Cardiac fibroblast (primary cell): ENCODE data around the gene CTSC.

Experiments
- DNase-seq, 2 donors: peaks; one replicate each; pipeline versions ENCODE4 v3.0.0 to v3.0.0-alpha.2; 2010; ENCODE audit warnings: low read depth in 2 of 2
- H3K4me3 ChIP-seq, 2 donors: replicated peaks in 1 of 2; 1 replicate in 1 of 2; 2 replicates in 1 of 2; pipeline ENCODE4 v1.5.1; 2011; ENCODE audit warnings: low read depth in 2 of 2, low read length in 2 of 2, mild to moderate bottlenecking in 2 of 2, moderate library complexity in 1 of 2
- TF ChIP-seq, protein P1 (sequence below): IDR thresholded peaks from one replicate; pipeline ENCODE4 v1.5.1; 2011; ENCODE audit warnings: low read depth, mild to moderate bottlenecking, low read length, inconsistent platforms

The CTSC gene

GRCh38 chr11:88301488-88302140 lies 35.9 kb downstream of the CTSC start:
- TF ChIP-seq, protein P1, sequence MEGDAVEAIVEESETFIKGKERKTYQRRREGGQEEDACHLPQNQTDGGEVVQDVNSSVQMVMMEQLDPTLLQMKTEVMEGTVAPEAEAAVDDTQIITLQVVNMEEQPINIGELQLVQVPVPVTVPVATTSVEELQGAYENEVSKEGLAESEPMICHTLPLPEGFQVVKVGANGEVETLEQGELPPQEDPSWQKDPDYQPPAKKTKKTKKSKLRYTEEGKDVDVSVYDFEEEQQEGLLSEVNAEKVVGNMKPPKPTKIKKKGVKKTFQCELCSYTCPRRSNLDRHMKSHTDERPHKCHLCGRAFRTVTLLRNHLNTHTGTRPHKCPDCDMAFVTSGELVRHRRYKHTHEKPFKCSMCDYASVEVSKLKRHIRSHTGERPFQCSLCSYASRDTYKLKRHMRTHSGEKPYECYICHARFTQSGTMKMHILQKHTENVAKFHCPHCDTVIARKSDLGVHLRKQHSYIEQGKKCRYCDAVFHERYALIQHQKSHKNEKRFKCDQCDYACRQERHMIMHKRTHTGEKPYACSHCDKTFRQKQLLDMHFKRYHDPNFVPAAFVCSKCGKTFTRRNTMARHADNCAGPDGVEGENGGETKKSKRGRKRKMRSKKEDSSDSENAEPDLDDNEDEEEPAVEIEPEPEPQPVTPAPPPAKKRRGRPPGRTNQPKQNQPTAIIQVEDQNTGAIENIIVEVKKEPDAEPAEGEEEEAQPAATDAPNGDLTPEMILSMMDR: no peak
- DNase-seq: peak in 1 of 2 donors; percentile 51
- no peak overlapping the region for H3K4me3 ChIP-seq

GRCh38 chr11:88300888-88301487 lies 36.5 kb downstream of the CTSC start:
- no peak overlapping the region for H3K4me3 ChIP-seq

GRCh38 chr11:88297863-88298262 lies 39.7 kb downstream of the CTSC start:
- no peak overlapping the region for H3K4me3 ChIP-seq
- DNase-seq: peak in 1 of 2 donors; percentile 18
- TF ChIP-seq, protein P1: no peak

More at GRCh38 chr11:88300888-88301487, 36.5 kb downstream of the CTSC start:
- TF ChIP-seq, protein P1: no peak
- peak in 1 of 2 donors; percentile 12 for DNase-seq

DNA sequence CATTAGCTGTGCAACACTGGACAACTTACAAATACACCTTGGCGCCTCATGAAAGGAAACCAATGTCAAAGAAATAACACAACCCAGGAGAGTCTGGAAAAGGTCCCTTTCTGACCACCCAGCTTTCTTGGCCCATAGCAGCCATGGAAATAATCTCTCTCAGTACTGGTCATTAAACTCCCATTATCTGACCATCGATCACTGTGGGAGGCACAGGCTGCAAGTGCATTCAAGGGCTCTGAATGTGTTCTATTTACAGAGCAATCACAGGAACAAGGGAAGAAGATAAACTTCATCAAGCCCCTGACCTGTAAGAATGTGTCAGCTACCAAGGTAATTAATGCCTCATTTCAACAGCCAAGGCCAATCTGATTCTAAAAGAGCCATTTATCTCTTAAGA lies 40.1 kb downstream of the CTSC start:
- TF ChIP-seq, protein P1: no peak
- H3K4me3 ChIP-seq: no peak overlapping the region
- DNase-seq: no peak

DNA sequence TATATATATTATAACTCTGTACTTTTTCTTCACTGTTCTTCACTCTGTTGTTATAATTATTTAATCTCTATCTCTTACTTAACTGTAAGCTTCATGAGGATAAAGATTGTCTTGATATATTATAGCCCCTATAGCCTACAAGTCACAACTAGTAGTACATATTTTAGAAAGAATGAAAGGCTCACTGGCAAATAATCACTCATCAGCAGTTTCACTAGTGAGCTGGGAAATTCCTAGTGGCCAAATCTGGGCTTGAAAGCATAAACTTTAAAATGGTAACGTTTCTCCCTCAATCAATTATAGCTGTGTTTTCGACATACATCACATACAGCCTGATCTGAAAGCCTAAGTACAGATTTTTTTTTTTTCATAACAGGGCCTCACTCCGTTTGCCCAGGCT lies 42.5 kb downstream of the CTSC start:
- no peak for DNase-seq
- TF ChIP-seq, protein P1: no peak
- H3K4me3 ChIP-seq: no peak overlapping the region

DNA sequence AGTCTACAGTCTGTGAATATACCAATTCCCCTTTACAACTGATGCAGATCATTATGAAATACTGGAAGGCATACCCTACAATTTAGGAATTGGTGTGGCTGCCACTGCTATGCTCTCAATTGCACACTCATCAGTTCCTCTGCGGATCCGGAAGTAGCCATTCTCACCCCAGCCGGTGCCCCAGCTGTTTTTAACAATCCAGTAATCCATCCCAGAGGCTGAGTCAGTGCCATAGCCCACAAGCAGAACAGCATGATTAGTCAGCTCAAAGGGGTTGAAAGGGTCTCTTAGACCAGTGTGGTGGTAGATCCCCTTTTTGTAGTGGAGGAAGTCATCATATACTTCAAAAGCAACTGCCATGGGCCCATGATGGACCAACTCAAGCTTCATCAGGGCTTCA lies 43.6 kb downstream of the CTSC start:
- TF ChIP-seq, protein P1: no peak
- peak; percentile 15 to 66 for DNase-seq
- H3K4me3 ChIP-seq: no peak overlapping the region
